Measurements from ENCODE around the gene SNED1.
"Not testable (repeated sequence)": the region's sequence is repeated elsewhere in the genome, so short reads cannot be mapped to it uniquely, and the experiment has no call there.

Gene SNED1

DNA sequence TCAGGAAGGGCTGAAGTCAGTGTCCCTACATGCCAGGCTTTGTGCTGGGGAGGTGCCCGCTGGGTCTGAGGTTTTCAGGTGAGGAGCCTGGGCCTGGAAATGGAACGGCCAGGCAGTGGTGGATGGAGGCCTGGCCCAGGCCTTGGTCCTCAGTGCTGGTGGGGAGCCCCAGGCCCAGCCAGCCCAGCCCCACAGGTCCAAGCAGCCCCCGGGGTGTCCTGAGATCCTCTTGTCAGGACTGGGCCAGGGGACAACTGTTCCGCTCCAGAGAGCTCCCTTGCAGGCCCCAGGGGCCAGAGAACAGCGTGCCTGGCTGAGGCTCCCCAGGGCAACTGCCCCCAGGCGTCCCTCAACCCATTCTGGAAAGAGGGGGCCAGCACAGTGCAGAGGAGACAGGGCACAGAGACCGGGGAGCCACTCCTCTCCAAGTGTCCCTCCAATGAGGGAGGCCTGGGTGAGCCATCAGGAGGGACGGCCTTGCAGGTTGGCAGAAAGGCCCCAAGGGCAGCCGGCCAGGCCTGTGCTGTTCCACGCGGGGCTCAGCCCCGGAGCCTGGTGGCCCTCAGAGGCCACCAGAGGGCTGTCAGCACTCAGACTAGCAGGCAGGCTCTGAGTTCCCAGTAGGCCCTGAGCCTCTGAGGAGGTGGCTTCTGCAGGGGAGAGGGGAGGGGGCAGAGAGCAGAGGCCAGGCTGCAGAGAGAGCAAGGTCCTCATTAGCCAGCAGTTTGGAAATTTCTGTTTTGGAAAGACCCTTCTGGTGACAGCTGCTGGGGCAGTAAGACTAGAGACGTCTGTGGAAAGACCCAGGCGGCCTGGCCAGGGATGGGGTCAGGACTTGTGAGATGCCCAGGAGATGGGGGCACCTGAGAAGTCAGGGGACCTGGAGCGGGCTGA is 29.4 kb upstream of the SNED1 start:
- DNase-seq, result no peak
- in situ Hi-C loops (cut with MboI; ENCODE audit: low pct_unique_long_range_greater_than_20kb, low sequenced_read_pairs), result no loop called here

DNA sequence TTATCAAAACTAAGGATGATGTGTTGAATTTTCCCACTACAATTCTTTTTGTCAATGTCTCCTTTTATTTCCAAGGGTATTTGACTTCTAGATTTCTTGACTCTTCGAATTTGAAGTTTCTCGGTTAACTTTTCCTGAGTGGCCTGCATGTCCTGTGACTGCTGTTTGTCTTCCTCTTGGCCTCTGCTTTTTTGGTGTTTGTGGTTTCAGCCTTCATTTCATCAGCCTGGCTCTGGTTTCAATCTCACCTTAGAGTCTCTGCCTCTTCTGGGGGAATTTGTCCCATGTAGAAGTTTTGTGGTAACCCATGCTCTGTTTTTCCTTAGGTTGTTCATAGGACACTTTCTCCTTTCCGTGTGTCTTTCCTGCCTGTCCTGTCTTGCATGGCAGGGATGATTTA is 28.3 kb upstream of the SNED1 start:
- DNase-seq, result no peak
- in situ Hi-C loops (cut with MboI; ENCODE audit: low pct_unique_long_range_greater_than_20kb, low sequenced_read_pairs), result no loop called here

DNA sequence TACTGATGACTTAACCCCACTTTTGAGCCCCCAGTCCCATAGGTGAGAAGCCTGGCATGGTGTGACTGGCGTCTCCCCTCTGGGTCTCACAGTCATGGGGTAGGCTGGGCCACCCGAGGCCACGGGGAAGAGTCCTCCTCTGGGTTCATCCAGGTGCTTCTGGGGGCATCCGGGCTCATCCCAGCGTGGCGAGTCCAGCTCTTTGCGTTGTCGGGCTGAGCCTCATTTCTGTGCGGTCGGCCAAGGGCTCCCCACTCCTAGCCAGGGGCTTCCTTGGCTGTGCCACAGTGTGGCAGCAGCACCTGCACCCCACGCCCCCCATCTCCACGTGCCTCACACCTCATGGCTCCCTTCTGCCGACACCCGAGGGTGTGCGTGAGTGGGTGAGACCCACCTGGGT is 27.6 kb upstream of the SNED1 start:
- in situ Hi-C loops (cut with MboI; ENCODE audit: low pct_unique_long_range_greater_than_20kb, low sequenced_read_pairs), result no loop called here
- no peak for DNase-seq

DNA sequence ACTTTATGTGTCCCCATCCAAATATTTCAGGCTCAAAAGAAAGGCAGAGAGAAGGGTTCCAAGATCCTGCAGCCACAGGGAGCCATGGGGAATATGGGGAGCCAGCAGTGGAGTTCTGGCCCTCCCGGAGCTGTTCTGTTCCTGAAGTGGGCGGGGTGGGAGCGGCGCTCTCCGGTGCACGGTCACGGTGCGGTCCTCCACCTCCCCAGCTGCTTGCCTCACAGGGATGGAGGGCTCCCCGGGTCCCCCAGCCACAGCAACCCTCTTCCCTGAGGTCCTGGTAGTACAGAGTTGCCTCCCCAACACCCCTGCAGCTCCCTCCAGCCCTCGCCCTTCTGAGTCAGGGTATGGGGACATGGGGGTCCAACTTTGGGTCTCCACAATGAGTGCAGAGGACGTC is 26.2 kb upstream of the SNED1 start:
- in situ Hi-C loops (cut with MboI; ENCODE audit: low pct_unique_long_range_greater_than_20kb, low sequenced_read_pairs), result no loop called here
- no peak for DNase-seq

DNA sequence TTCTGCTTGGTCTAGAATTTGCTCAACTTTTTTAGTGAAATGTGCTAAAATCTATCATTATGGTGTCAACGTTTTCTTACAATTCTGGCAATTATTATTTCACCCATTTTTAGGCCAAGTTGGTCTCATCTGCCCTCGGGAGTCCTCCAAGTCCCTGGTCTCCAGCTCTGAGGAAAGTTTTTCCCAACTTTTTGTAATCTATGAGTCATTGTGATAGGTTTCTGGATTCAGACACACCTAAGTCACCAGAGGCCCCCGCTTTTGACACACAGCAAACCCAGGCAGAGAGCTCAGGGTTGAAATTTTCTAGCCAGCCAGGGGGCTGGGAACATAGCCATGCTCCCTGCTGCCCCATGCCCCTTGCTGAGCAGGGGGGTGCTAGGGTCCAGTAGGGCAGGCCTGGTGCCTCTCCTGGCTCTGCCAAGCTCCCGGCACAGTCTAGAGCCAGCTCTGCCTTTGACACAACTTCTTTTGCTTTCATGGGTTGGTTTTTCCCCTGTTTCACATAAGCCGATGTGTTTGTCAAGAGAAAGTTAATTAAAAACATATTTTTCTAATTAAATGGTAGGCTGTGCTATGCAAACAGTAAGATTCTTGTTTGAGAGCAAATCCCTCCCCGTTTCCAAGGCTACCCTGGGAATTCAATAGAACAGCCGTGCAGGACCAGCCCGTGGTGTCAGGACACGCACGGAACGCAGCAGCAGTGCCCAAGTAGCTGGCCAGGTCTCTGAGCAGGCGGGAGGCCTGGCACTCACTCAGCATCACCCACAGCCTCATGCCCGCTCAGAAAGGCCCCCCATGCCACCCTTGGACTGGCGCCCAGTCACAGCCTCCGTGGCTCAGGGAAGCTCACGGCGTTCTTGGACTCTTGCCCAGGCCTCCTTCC is 25.5 kb upstream of the SNED1 start:
- in situ Hi-C loops (cut with MboI; ENCODE audit: low pct_unique_long_range_greater_than_20kb, low sequenced_read_pairs), result no loop called here
- no peak for DNase-seq

DNA sequence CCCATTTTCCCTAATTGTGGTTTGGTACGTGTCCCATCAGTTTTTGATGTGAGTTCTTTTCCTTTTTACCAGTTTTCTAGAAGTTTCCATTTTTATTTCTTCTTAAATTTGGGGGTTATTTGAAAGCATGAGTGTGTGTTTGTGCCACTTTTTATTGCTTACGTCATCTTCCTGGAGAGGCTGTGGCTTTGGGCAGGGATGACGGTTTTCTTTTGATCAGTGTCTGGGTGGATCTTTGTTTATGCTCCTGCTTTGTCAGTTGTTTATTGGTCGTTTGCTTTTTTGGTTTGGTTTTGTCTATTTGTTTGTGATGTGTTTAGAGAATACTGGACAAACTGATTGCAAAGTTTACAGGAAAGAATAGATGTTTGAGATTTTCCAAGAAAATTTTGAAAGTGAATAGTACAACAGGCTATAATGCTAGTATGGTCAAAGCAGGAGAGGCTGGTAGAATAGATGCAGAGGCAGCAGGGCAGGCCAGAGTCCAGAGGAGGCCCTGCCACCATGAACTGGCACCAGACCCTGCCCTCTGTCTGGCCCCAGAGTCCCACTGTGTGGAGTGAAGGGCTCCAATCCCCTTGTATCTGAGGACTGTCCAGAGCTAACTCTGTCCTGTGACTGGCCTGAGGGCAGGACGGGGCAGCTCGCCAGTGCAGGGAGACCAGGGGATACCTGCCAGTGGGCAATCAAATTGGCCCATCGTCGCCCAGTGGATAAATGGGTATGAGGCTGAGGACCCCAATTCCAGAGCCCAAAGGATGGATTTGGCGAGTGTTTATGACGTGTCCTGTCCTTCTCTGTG is 23.4 kb upstream of the SNED1 start:
- DNase-seq, result no peak
- in situ Hi-C loops (cut with MboI; ENCODE audit: low pct_unique_long_range_greater_than_20kb, low sequenced_read_pairs), result no loop called here

DNA sequence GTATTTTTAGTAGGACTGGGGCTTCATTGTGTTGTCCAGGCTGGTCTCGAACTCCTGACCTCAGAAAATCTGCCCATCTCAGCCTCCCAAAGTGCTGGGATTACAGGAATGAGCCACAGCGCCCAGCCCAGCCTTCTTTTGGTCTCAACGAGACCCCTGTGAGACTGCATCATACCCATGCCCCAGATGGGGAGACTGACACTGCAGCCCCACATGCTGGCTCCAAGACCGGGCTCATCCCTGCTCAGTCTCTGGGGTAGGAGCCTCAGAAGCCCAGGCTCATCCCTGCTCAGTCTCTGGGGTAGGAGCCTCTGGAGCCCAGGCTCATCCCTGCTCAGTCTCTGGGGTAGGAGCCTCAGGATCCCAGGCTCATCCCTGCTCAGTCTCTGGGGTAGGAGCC is 22.5 kb upstream of the SNED1 start:
- in situ Hi-C loops (cut with MboI; ENCODE audit: low pct_unique_long_range_greater_than_20kb, low sequenced_read_pairs); DNase-seq: not testable (repeated sequence)

DNA sequence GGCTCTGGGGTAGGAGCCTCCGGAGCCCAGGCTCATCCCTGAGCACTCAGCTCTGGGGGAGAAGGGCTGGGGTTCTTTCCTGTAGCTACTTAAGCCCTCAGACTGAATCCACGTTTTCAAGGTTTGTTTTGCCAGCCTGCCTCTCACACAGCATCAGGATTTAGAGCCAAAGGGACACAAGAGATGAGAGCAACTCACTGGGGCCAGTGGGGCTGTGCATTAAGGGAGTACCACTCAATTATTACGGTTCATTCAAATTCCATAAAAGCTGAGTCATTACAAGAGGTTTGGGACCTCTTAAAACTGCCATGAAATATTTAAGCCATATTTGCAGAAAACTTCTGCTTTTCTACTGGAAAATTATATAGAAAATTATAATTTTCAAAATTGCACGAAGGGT is 17.1 kb upstream of the SNED1 start:
- no peak for DNase-seq
- in situ Hi-C loops (cut with MboI; ENCODE audit: low pct_unique_long_range_greater_than_20kb, low sequenced_read_pairs), result no loop called here

DNA sequence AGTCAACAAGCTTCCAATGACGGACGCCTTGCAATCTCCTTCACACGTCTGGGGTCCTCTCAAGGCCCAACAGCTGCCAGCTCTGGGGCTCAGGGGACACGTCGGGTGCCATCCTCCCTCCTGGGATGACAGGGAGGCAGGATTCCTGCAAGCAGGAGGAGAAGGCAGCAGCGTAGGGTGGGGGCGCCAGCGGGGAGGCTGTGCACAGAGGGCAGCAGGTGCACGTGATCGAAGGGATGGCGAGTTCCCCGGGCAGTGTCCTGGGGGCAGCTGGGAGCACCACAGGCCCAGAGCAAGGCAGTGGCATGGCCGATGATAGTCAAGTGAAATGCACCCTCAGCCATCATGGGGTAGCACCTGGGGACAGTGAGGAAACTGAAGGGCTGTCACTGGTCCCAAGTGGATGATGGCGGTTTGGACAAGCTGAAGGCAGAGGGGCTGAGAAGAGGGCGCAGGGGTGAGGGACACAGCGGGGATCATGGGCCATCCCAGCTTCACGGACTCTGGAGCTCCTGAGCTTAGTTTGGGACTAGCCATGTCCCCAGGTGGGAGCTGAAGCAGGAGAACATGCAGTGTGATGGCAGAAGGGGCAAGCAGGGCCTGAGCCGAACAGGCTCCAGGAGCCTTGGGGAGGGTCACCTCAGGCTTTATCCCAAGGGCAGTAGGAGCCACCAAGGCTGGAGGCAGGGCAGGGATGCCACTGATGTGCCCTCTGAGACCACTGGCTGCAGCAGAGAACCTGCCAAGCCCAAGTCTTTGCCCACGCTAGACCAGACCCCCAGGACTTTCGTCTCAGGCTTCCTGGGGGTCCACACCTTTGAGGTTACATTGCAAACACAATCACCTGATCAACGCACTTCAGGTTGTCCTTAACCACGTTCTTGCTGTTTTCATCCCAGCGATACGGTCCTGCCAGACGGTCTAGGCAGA is 16.3 kb upstream of the SNED1 start:
- DNase-seq, result no peak
- in situ Hi-C loops (cut with MboI; ENCODE audit: low pct_unique_long_range_greater_than_20kb, low sequenced_read_pairs), result no loop called here

DNA sequence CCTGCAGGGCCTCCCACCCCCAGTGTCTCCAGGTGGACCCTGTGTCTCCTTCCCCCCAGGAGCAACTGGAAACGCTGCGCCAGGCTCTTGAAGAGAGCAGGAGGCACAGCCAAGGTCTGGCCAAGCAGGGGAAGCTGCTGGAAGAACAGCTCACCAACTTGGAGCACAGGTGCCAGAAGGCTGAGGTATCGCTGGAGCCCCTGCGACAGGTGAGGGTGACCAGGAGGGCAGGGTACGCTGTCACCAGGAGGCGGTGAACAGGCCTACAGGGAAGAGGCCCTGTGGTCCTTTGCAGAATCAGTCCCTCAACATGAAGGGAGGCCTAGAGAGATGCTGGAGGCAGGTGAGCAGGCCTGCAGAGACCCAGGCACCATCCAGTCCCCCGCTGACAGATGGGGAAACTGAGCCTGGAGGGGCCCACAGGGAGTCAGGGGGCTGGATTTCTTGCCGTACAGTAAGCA is 15.6 kb upstream of the SNED1 start:
- DNase-seq, result no peak
- in situ Hi-C loops (cut with MboI; ENCODE audit: low pct_unique_long_range_greater_than_20kb, low sequenced_read_pairs), result no loop called here

DNA sequence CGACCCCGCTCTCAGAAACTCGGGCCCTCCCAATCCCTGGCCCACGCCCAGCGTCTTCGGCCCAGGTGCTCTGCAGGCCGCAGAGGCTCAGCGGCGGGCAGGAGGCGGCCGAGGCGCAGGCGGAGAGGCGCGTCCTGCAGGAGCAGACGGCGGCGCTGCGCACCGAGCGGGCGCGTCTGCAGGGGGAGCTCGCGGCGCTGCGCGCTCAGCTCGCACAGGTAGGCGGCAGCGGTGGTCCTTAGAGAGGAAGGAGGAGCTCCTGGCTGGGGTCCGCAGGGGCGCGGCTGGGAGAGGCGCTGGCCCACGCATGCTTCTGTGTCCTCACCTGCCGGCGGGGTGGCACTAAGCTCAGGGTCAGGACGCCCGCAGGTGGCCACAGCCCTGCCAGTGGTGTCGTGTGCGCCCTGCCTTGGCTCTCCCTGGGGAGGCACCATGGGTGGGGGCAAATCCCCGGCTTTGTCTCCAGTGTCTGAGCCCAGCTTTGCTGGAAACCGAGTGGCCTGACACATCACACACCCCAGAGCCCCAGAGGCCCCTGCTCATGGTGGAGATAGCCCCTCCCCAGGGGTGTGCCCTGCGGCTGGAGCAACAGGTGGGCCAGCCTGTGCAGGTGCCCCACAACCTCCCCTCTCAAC is 14.9 kb upstream of the SNED1 start:
- in situ Hi-C loops (cut with MboI; ENCODE audit: low pct_unique_long_range_greater_than_20kb, low sequenced_read_pairs), result no loop called here
- DNase-seq, result peak; percentile 33

DNA sequence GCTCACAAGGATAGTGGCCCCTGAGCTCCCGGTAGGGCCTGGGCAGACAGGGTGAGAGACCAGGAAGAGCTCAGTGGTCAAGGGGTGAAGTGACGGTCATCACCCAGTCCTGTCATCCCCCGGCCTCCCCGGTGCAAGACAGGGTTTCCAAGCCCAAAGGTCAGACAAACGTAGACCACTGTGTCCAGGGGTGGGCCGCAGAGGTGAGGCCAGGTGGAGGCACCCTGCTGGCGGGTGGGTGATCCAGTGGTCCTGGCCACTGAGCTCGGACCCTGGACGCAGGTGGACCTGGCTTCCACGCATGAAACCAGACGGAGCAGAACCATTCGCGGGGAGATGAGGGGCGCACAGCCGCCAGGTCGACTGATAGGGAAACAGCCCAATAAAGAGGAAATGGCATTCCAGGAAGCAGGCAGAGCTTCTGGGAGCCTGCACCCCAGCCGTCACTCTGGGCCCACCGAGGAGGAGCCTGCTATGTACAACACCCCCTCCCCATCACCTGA is 14.4 kb upstream of the SNED1 start:
- DNase-seq, result no peak
- in situ Hi-C loops (cut with MboI; ENCODE audit: low pct_unique_long_range_greater_than_20kb, low sequenced_read_pairs), result no loop called here

DNA sequence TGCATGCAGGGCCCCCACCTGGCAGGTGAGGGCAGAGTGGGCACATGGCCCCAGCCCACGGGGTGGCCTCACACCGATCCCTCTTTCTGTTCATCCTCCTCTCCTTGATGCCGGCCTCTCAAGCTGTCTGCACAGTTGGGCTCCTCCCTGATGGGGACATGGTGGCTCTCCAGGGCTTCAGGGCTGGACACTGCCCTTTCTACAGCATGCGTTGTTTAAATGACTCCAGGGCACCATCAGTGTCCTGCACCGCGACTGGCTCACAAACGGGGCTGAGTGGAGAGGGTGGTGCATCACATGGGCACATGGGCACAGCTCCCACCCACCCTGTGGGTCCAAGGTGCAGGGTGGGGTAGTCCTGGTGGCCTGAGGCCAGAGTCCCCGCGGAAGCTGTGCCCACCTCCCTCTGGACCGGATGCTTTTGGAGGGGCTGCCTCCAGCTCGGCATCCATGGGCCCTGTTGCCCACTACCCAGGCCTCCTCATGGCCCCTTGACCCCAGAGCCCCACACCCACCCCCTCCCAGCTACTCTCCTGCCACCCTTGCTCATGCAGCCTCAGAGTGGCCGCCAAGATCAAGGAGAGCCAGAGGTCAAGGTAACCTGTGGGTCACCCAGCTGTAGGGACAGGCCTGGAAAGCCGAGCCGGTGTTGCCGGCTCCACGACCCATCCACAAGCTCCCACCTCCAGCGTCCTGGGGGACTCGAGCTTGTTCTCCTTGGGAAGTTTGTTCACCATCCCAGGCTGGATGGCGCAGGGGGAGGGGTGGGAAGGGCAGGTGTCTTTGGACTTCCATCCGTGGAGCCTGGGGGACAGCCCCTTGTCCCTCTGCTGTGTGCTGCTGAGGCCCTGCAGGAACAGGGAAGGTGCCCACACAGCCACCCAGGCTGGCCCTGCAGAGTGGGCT is 12.3 kb upstream of the SNED1 start:
- in situ Hi-C loops (cut with MboI; ENCODE audit: low pct_unique_long_range_greater_than_20kb, low sequenced_read_pairs), result no loop called here
- DNase-seq, result no peak

DNA sequence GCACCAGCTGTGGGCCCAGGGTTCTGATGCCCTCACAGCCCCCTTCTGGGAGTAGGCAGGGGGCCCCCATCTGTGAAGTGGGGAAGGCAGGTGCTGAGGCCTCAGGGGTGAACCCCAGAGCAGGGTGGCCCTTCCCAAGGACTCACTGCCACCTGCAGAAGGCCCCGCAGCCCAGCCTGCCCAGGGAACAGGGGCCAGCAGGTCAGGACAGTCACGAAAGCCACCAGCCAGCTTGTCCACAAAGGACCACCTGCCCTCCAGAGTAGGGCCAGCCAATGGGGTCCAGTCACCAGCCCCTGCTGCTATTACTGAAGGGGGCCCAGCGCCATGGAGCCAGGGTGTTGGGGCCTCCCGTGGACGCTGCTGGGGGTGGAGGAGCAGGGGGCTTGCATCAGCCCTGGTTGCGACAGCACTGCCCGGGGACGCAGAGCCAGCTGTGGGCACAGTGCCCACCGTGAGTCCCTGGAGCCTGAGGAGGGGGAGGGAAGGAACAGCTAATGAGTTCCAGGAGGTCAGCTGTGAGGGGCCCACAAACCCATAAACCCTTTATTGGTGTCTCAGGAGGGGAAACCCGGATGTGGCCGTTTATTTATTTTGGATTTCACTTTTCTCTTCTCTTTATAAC is 11.5 kb upstream of the SNED1 start:
- peak; percentile 38 for DNase-seq
- in situ Hi-C loops (cut with MboI; ENCODE audit: low pct_unique_long_range_greater_than_20kb, low sequenced_read_pairs), result no loop called here

DNA sequence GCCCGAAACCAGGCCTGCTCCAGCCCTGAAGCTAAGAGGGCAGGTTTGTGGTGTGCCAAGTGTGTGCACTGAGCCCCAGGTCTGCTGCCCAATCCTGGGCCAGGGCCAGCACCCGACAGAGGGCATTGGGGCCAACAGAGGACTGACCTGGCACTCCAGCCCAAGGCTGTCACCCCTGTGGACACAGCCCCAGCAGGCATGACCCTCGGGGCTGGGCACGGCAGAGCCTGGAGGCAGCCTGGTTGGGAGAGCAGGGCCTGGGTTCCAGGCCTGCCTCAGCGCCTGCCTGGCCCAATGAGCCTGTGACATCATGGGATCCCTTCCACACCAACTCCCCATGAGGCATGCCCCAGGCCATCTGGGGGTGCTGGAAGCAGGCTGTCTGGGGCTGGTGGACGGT is 10.8 kb upstream of the SNED1 start:
- in situ Hi-C loops (cut with MboI; ENCODE audit: low pct_unique_long_range_greater_than_20kb, low sequenced_read_pairs), result no loop called here

DNA sequence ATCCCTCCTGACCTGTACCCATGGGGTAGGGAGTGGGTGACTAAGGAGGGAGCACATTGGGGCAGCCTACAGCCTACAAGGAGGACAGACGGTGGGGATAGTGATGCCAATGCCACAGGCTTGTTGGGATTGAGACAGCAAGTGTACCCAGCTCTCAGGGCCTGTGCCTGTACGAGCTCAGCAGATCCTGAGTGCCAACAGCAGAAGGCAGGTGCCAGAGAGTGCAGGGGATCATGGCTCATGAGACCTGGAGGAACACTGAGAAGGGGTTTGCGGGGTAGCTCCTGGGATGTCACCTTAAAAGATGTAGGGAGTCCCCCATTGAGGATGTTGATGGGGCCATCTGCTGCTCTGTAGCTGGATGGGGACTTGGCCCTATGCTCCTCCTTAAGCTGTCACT is 10.3 kb upstream of the SNED1 start:
- in situ Hi-C loops (cut with MboI; ENCODE audit: low pct_unique_long_range_greater_than_20kb, low sequenced_read_pairs), result no loop called here
- no peak for DNase-seq

More for the DNA sequence above, 10.8 kb upstream of the SNED1 start:
- no peak for DNase-seq

All from KBM-7 (cell line).